Measurements from ENCODE around the gene VASN.

GRCh38 chr16:4378161-4378666 lies 6.6 kb downstream of the VASN start:
- TF ChIP-seq CTCF (IDR thresholded peaks at IDR 0.05; ENCODE audit: low read length), result 0 out of 2 replicates have a peak, but pooled peaks have one; percentile 2
- no peak for TF ChIP-seq EZH2 (IDR thresholded peaks at IDR 0.05; ENCODE audit: borderline replicate concordance, low read length)
